Vagina (tissue), 2 donors: ENCODE data around the gene ZNF446.

Source experiments
- POLR2A ChIP-seq, 2 donors: fragments of 450-650 bp; IDR thresholded peaks; one replicate each; pipeline ENCODE4 v1.6.1; 2017; ENCODE audit warnings: antibody characterized with exemption in 2 of 2, mild to moderate bottlenecking in 2 of 2, moderate library complexity in 2 of 2
- POLR2AphosphoS5 ChIP-seq, 2 donors: sonication (generic); formaldehyde crosslinking; IDR thresholded peaks; one replicate each; pipeline ENCODE4 v1.9.0; 2017; ENCODE audit warnings: antibody characterized with exemption in 2 of 2, mild to moderate bottlenecking in 2 of 2, low read depth in 1 of 2; ENCODE audit not compliant: insufficient read depth in 1 of 2
- TF ChIP-seq, protein P1 (sequence below), 3 experiments: fragments of 450-650 bp in 2 of 3; fragments of 200-600 bp in 1 of 3; sonication (generic) in 1 of 3; IDR thresholded peaks; one replicate each; pipeline ENCODE4 v1.5.1; 2017 to 2019; ENCODE audit warnings: antibody characterized with exemption in 3 of 3, mild to moderate bottlenecking in 2 of 3, moderate library complexity in 2 of 3

- TF ChIP-seq, protein P1, sequence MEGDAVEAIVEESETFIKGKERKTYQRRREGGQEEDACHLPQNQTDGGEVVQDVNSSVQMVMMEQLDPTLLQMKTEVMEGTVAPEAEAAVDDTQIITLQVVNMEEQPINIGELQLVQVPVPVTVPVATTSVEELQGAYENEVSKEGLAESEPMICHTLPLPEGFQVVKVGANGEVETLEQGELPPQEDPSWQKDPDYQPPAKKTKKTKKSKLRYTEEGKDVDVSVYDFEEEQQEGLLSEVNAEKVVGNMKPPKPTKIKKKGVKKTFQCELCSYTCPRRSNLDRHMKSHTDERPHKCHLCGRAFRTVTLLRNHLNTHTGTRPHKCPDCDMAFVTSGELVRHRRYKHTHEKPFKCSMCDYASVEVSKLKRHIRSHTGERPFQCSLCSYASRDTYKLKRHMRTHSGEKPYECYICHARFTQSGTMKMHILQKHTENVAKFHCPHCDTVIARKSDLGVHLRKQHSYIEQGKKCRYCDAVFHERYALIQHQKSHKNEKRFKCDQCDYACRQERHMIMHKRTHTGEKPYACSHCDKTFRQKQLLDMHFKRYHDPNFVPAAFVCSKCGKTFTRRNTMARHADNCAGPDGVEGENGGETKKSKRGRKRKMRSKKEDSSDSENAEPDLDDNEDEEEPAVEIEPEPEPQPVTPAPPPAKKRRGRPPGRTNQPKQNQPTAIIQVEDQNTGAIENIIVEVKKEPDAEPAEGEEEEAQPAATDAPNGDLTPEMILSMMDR (IDR thresholded peaks at IDR 0.05) = no peak
- TF ChIP-seq POLR2A (IDR thresholded peaks at IDR 0.05) (peak in 1 of 2 donors; percentile 23), POLR2AphosphoS5 (IDR thresholded peaks at IDR 0.05; ENCODE audit: insufficient read depth in 1 of 2, low read depth in 1 of 2) (peak; percentile 77 to 96)
These were observed 9.2 kb upstream of the ZNF446 start, which contains the start of gene ZNF324 for GRCh38 chr19:58466760-58467589.
